H9 (cell line): ENCODE results near the gene KIAA0930. TPM values are rescaled to one million over a fixed set of nuclear protein-coding genes. Genes with fewer than 3 reads are reported as not detected.

Experiments
- DNase-seq: peaks from one replicate; pipeline ENCODE4 v3.0.0-alpha.2; 2017
- H2AFZ ChIP-seq: one replicate; pipeline ENCODE4 v1.6.1; 2013; ENCODE audit warnings: mild to moderate bottlenecking, low read length, control low read depth, moderate library complexity
- H2AK5ac ChIP-seq: 2 replicates; pipeline ENCODE4 v1.6.1; 2013; ENCODE audit warnings: low read length, control low read depth, mixed read lengths; ENCODE audit not compliant: insufficient read length
- H2BK120ac ChIP-seq: one replicate; pipeline ENCODE4 v1.6.1; 2013; ENCODE audit warnings: low read depth, mild to moderate bottlenecking, low read length, control low read depth, inconsistent platforms; ENCODE audit not compliant: poor library complexity, severe bottlenecking
- H2BK12ac ChIP-seq: 2 replicates; pipeline ENCODE4 v1.6.1; 2013; ENCODE audit warnings: low read length, control low read depth, mixed read lengths, low read depth; ENCODE audit not compliant: insufficient read length
- H2BK15ac ChIP-seq: 2 replicates; pipeline ENCODE4 v1.6.1; 2013; ENCODE audit warnings: low read depth, low read length, control low read depth
- H2BK20ac ChIP-seq: one replicate; pipeline ENCODE4 v1.6.1; 2013; ENCODE audit warnings: low read depth, mild to moderate bottlenecking, low read length, control low read depth, inconsistent platforms; ENCODE audit not compliant: poor library complexity, severe bottlenecking
- H2BK5ac ChIP-seq: 2 replicates; pipeline ENCODE4 v1.6.1; 2013; ENCODE audit warnings: low read length, control low read depth, mixed read lengths; ENCODE audit not compliant: insufficient read length
- H3K14ac ChIP-seq: 2 replicates; pipeline ENCODE4 v1.6.1; 2013; ENCODE audit warnings: low read length, control low read depth; ENCODE audit not compliant: insufficient read depth
- H3K18ac ChIP-seq: 2 replicates; pipeline ENCODE4 v1.6.1; 2013; ENCODE audit warnings: low read depth, mild to moderate bottlenecking, mixed read lengths, low read length, control low read depth; ENCODE audit not compliant: insufficient read length
- H3K23ac ChIP-seq: 2 replicates; pipeline ENCODE4 v1.6.1; 2013; ENCODE audit warnings: low read length, control low read depth, mixed read lengths, low read depth; ENCODE audit not compliant: insufficient read length
- H3K23me2 ChIP-seq: 2 replicates; pipeline ENCODE4 v1.6.1; 2013; ENCODE audit warnings: low read depth, mild to moderate bottlenecking, mixed read lengths, low read length, control low read depth; ENCODE audit not compliant: insufficient read length, poor library complexity, severe bottlenecking
- H3K27ac ChIP-seq: 2 replicates; pipeline ENCODE4 v1.5.1; 2013; ENCODE audit warnings: low read length, control low read depth, mixed read lengths, low read depth; ENCODE audit not compliant: insufficient read length
- H3K27me3 ChIP-seq: 2 replicates; pipeline ENCODE4 v1.6.1; 2013; ENCODE audit warnings: low read length, control low read depth, inconsistent platforms; ENCODE audit not compliant: insufficient read depth
- H3K4ac ChIP-seq: 2 replicates; pipeline ENCODE4 v1.6.1; 2013; ENCODE audit warnings: low read depth, mild to moderate bottlenecking, control low read depth, inconsistent platforms, low read length, moderate library complexity
- H3K4me1 ChIP-seq: 2 replicates; pipeline ENCODE4 v1.6.1; 2013; ENCODE audit warnings: low read length, control low read depth, inconsistent platforms; ENCODE audit not compliant: insufficient read depth
- H3K4me2 ChIP-seq: 2 replicates; pipeline ENCODE4 v1.6.1; 2013; ENCODE audit warnings: low read length, control low read depth, mixed read lengths; ENCODE audit not compliant: insufficient read length, insufficient read depth
- H3K56ac ChIP-seq: 2 replicates; pipeline ENCODE4 v1.6.1; 2013; ENCODE audit warnings: low read depth, mild to moderate bottlenecking, mixed read lengths, low read length, control low read depth; ENCODE audit not compliant: insufficient read length
- H3K79me1 ChIP-seq: 2 replicates; pipeline ENCODE4 v1.6.1; 2013; ENCODE audit warnings: low read depth, mild to moderate bottlenecking, moderate library complexity, low read length, control low read depth, inconsistent platforms; ENCODE audit not compliant: insufficient read depth, poor library complexity, severe bottlenecking
- H3K79me2 ChIP-seq: 2 replicates; pipeline ENCODE4 v1.6.1; 2013; ENCODE audit warnings: low read length, control low read depth, inconsistent platforms; ENCODE audit not compliant: insufficient read depth
- H3K9ac ChIP-seq: 2 replicates; pipeline ENCODE4 v1.6.1; 2013; ENCODE audit warnings: low read length, control low read depth, mixed read lengths; ENCODE audit not compliant: insufficient read length; ENCODE audit errors: extremely low read depth
- H3K9me3 ChIP-seq: one replicate; pipeline ENCODE4 v1.6.1; 2013; ENCODE audit warnings: low read depth, low read length, inconsistent platforms; ENCODE audit not compliant: control insufficient read depth
- H3T11ph ChIP-seq: one replicate; pipeline ENCODE4 v1.6.1; 2013; ENCODE audit warnings: mild to moderate bottlenecking, low read length, control low read depth, inconsistent platforms
- H4K20me1 ChIP-seq: one replicate; pipeline ENCODE4 v1.6.1; 2013; ENCODE audit not compliant: control insufficient read depth, insufficient read length, insufficient read depth
- H4K5ac ChIP-seq: 2 replicates; pipeline ENCODE4 v1.6.1; 2013; ENCODE audit warnings: low read depth, mild to moderate bottlenecking, mixed read lengths, low read length, control low read depth; ENCODE audit not compliant: insufficient read length
- H4K8ac ChIP-seq: replicated peaks from 2 replicates; pipeline ENCODE4 v1.6.1; 2013; ENCODE audit warnings: low read length, control low read depth, mixed read lengths, low read depth; ENCODE audit not compliant: insufficient read length
- H4K91ac ChIP-seq: 2 replicates; pipeline ENCODE4 v1.6.1; 2013; ENCODE audit warnings: low read depth, mild to moderate bottlenecking, moderate library complexity, mixed read lengths, low read length, control low read depth; ENCODE audit not compliant: insufficient read length
- H3K27ac Mint-ChIP-seq, 3 experiments: 2 replicates in 2 of 3; 3 replicates in 1 of 3; pipeline ENCODE4 v1.8.0; 2020 to 2021; ENCODE audit warnings: mixed read lengths in 3 of 3, mild to moderate bottlenecking in 1 of 3, moderate library complexity in 1 of 3
- H3K27me3 Mint-ChIP-seq: 2 replicates; pipeline ENCODE4 v1.8.0; 2021; ENCODE audit warnings: low read depth, mild to moderate bottlenecking, moderate library complexity, mixed read lengths
- H3K36me3 Mint-ChIP-seq, 3 experiments: 2 replicates in 2 of 3; 3 replicates in 1 of 3; pipeline ENCODE4 v1.8.0; 2020 to 2021; ENCODE audit warnings: low read depth in 3 of 3, mixed read lengths in 3 of 3; ENCODE audit not compliant: insufficient read depth in 1 of 3
- H3K4me1 Mint-ChIP-seq, 2 experiments: 2 replicates each; pipeline ENCODE4 v1.8.0; 2020; ENCODE audit warnings: mixed read lengths in 2 of 2
- H3K4me3 Mint-ChIP-seq, 2 experiments: 2 replicates in 1 of 2; 3 replicates in 1 of 2; pipeline ENCODE4 v1.8.0; 2020 to 2021; ENCODE audit warnings: mild to moderate bottlenecking in 2 of 2, mixed read lengths in 2 of 2, moderate library complexity in 1 of 2
- H3K9me3 Mint-ChIP-seq, 2 experiments: 2 replicates in 1 of 2; 3 replicates in 1 of 2; pipeline ENCODE4 v1.8.0; 2020; ENCODE audit warnings: mild to moderate bottlenecking in 2 of 2, mixed read lengths in 2 of 2, moderate library complexity in 1 of 2
- CTCF ChIP-seq: fragments of 200-600 bp; sonication (generic); conservative IDR thresholded peaks from 3 replicates; pipeline ENCODE4 v1.8.0; 2021; ENCODE audit warnings: antibody characterized with exemption, mild to moderate bottlenecking
- WGBS: extraction: QIAGEN DNeasy Blood & Tissue Kit; methylation state at CpG from one replicate; pipeline ENCODE4 v1.1.7; 2013; ENCODE audit warnings: missing lambda C conversion rate, low lambda C conversion rate, mixed read lengths; ENCODE audit not compliant: insufficient read length; ENCODE audit errors: extremely low coverage; 5-methylcytosine and 5-hydroxymethylcytosine counted together
- total RNA-seq: library from RNA; stranded (reverse); gene quantifications from 2 replicates; pipeline ENCODE4 v1.2.1, GENCODE V29; 2021

Gene KIAA0930
- total RNA-seq, 1 experiment from 2014 or later = 46.2 TPM

- DNase-seq = no peak
- Mint-ChIP-seq H3K9me3 (no peaks in the 10 kb centered on the region; a peak in 1 of 5 replicates), H3K4me1 (peaks cover 26 to 37% of the 10 kb centered on the region in 2 experiments), H3K27ac (no peak overlapping the region; a peak in 1 of 7 replicates), H3K27me3 (peaks cover 16% of the 10 kb centered on the region), H3K36me3 (peaks cover 10 to 13% (median 10%) of the 10 kb centered on the region in 3 experiments; a peak in 5 of 7 replicates), H3K4me3 (peak overlapping the region; percentile 79 to 95)
- H3K79me1 ChIP-seq = no peaks in the 10 kb centered on the region
- no peak overlapping the region for H2BK20ac ChIP-seq
- H3K9me3 ChIP-seq = no peaks in the 10 kb centered on the region
- no peak overlapping the region for H3K27ac ChIP-seq
- no peak overlapping the region for H2BK15ac ChIP-seq
- no peaks in the 10 kb centered on the region for H3K27me3 ChIP-seq
- H2BK12ac ChIP-seq = no peak overlapping the region
- no peak overlapping the region for H3K23ac ChIP-seq
- no peak for TF ChIP-seq CTCF
- no CpG with 5 or more reads among the region's 8 CpGs for WGBS
- H3K23me2 ChIP-seq = peaks cover 11% of the 10 kb centered on the region
- no peaks in the 10 kb centered on the region; the same call in 1 of the 2 replicates for H3K79me2 ChIP-seq
- H3K4me1 ChIP-seq = no peaks in the 10 kb centered on the region
- H3K4ac ChIP-seq = no peak overlapping the region
- H3K14ac ChIP-seq = no peak overlapping the region
- no peak overlapping the region for H4K8ac ChIP-seq
- H3K4me2 ChIP-seq = peak overlapping the region; percentile 58
- H3K56ac ChIP-seq = no peak overlapping the region
- no peak overlapping the region for H2BK5ac ChIP-seq
- H3K9ac ChIP-seq = no peak overlapping the region
- no peak overlapping the region for H3K18ac ChIP-seq
- no peak overlapping the region for H2AFZ ChIP-seq
- H4K5ac ChIP-seq = no peak overlapping the region
- H4K91ac ChIP-seq = no peak overlapping the region
- no peak overlapping the region for H2BK120ac ChIP-seq
- H3T11ph ChIP-seq = no peak overlapping the region
- no peak overlapping the region for H2AK5ac ChIP-seq
- no peaks in the 10 kb centered on the region for H4K20me1 ChIP-seq
Observed at GRCh38 chr22:45239681-45240051, 1.0 kb downstream of the KIAA0930 start.
